HepG2 (cell line): ENCODE measurements around the gene SSH3. TPM values are rescaled to one million over a fixed set of nuclear protein-coding genes. Genes with fewer than 3 reads are reported as not detected.

Experiments used
- CREBL2 ChIP-seq: sonication (generic); formaldehyde crosslinking; IDR thresholded peaks from 2 replicates; pipeline ENCODE4 v1.8.1; 2023; ENCODE audit warnings: missing genetic modification reagents, mild to moderate bottlenecking, borderline replicate concordance
- HDAC2 ChIP-seq: sonication (generic); formaldehyde crosslinking; IDR thresholded peaks from 2 replicates; pipeline ENCODE4 v1.4.0; 2020; ENCODE audit warnings: missing genetic modification reagents
- HINFP ChIP-seq: sonication (generic); formaldehyde crosslinking; IDR thresholded peaks from 2 replicates; pipeline ENCODE4 v1.4.0; 2020; ENCODE audit warnings: low read depth, mild to moderate bottlenecking, missing genetic modification reagents
- KAT7 ChIP-seq: IDR thresholded peaks from 2 replicates; pipeline ENCODE4 v1.6.1; 2018; ENCODE audit warnings: borderline replicate concordance, missing compliant biosample characterization
- KLF6 ChIP-seq: IDR thresholded peaks from 2 replicates; pipeline ENCODE4 v1.8.0; 2016; ENCODE audit warnings: missing biosample characterization, missing genetic modification reagents
- NR3C1 ChIP-seq: sonication (generic); formaldehyde crosslinking; IDR thresholded peaks from 2 replicates; pipeline ENCODE4 v1.4.0; 2020; ENCODE audit warnings: missing genetic modification reagents
- PAF1 ChIP-seq: IDR thresholded peaks from 2 replicates; pipeline ENCODE4 v1.6.1; 2016; ENCODE audit warnings: missing genetic modification reagents, missing compliant biosample characterization
- PTBP1 ChIP-seq: fragments of 200-400 bp; formaldehyde crosslinking; IDR thresholded peaks from 2 replicates; pipeline ENCODE4 v1.6.1; 2018; ENCODE audit warnings: low read length, low read depth; ENCODE audit not compliant: poor library complexity, severe bottlenecking
- SATB2 ChIP-seq: sonication (generic); formaldehyde crosslinking; IDR thresholded peaks from 2 replicates; pipeline ENCODE4 v1.5.0; 2020; ENCODE audit warnings: missing genetic modification reagents
- SMARCC2 ChIP-seq: fragments of 450-650 bp; IDR thresholded peaks from 2 replicates; pipeline ENCODE4 v1.6.1; 2017; ENCODE audit warnings: antibody characterized with exemption, mild to moderate bottlenecking
- SNAPC2 ChIP-seq: sonication (generic); formaldehyde crosslinking; IDR thresholded peaks from 2 replicates; pipeline ENCODE4 v1.8.1; 2022; ENCODE audit warnings: mild to moderate bottlenecking, missing genetic modification reagents
- TAF1 ChIP-seq: sonication (generic); formaldehyde crosslinking; IDR thresholded peaks from 2 replicates; pipeline ENCODE4 v1.4.0; 2020; ENCODE audit warnings: missing genetic modification reagents
- ZBTB4 ChIP-seq: sonication (generic); formaldehyde crosslinking; IDR thresholded peaks from 2 replicates; pipeline ENCODE4 v1.4.0; 2020; ENCODE audit warnings: missing genetic modification reagents, mild to moderate bottlenecking, borderline replicate concordance
- ZNF431 ChIP-seq: sonication (generic); formaldehyde crosslinking; IDR thresholded peaks from 2 replicates; pipeline ENCODE4 v1.9.0; 2022; ENCODE audit warnings: missing genetic modification reagents, low read depth, mild to moderate bottlenecking, borderline replicate concordance
- ZNF552 ChIP-seq: sonication (generic); formaldehyde crosslinking; IDR thresholded peaks from 2 replicates; pipeline ENCODE4 v1.9.0; 2022; ENCODE audit warnings: missing genetic modification reagents, mild to moderate bottlenecking, borderline replicate concordance
- ZNF556 ChIP-seq: sonication (generic); formaldehyde crosslinking; IDR thresholded peaks from 2 replicates; pipeline ENCODE4 v1.4.0; 2020; ENCODE audit warnings: mild to moderate bottlenecking, missing genetic modification reagents, borderline replicate concordance
- ZNF678 ChIP-seq: sonication (generic); formaldehyde crosslinking; IDR thresholded peaks from 2 replicates; pipeline ENCODE4 v1.4.0; 2020; ENCODE audit warnings: mild to moderate bottlenecking, missing genetic modification reagents
- ZNF800 ChIP-seq: sonication (generic); formaldehyde crosslinking; IDR thresholded peaks from 2 replicates; pipeline ENCODE4 v1.4.0; 2020; ENCODE audit warnings: missing genetic modification reagents
- ZSCAN5A ChIP-seq: sonication (generic); formaldehyde crosslinking; IDR thresholded peaks from 2 replicates; pipeline ENCODE4 v1.8.0; 2022; ENCODE audit warnings: mild to moderate bottlenecking, missing genetic modification reagents, borderline replicate concordance
- polyA plus RNA-seq, 8 experiments: library from polyadenylated mRNA; depleted of rRNA in 3 of 8; stranded (reverse) in 7 of 8; unstranded in 1 of 8; fragments of >200 nt; fragmentation: Illumina TruSeq in 4 of 8; extraction: Trizol in 4 of 8; gene quantifications; 2 replicates each; pipeline versions ENCODE4 v1.2.1 to v1.2.3, GENCODE V29; 2011 to 2016; ENCODE audit warnings: low read depth in 4 of 8, missing spikeins in 1 of 8, mixed read lengths in 1 of 8; ENCODE audit not compliant: insufficient read depth in 1 of 8
- total RNA-seq, 5 experiments: library from RNA; depleted of rRNA; stranded (reverse); fragments of >200 nt; fragmentation: Illumina TruSeq; extraction: Trizol; gene quantifications; 2 replicates each; pipeline ENCODE4 v1.2.3, GENCODE V29; 2016; ENCODE audit warnings: low read depth in 1 of 5

SSH3 gene
- total and polyA plus RNA-seq, 2 of the 13 experiments (the other 11 are each of a cell fraction or from before 2014, with no cell fraction given): 12.4 to 18.8 TPM

- TF ChIP-seq ZBTB4 (no peak), ZNF431 (CRISPR knock-in tag) (no peak), HINFP (CRISPR knock-in tag) (no peak), ZNF678 (CRISPR knock-in tag) (no peak), KAT7 (CRISPR knock-in tag) (no peak), ZSCAN5A (CRISPR knock-in tag) (no peak), KLF6 (CRISPR knock-in tag) (0 out of 2 replicates have a peak, but pooled peaks have one; percentile 54), ZNF556 (CRISPR knock-in tag) (peak; percentile 59), HDAC2 (CRISPR knock-in tag) (no peak; the same call in 1 of the 2 replicates), TAF1 (CRISPR knock-in tag) (peak; percentile 77), SNAPC2 (0 out of 2 replicates have a peak, but pooled peaks have one; percentile 33), ZNF552 (CRISPR knock-in tag) (no peak), ZNF800 (CRISPR knock-in tag) (no peak), PTBP1 (no peak), CREBL2 (no peak), SATB2 (CRISPR knock-in tag) (no peak), SMARCC2 (no peak), NR3C1 (CRISPR knock-in tag) (no peak), PAF1 (no peak)
Measured at GRCh38 chr11:67353317-67354074, 50.2 kb downstream of the SSH3 start, which contains the start of gene POLD4 (continued).
